LNCaP clone FGC (cell line): ENCODE data around the gene TMCC2.

ENCODE experiments used
- DNase-seq: peaks from one replicate; pipeline ENCODE4 v3.0.0-alpha.2; 2011; ENCODE audit warnings: low read depth
- H3K4me3 ChIP-seq: 2 replicates; pipeline ENCODE4 v1.5.1; 2011; ENCODE audit warnings: mild to moderate bottlenecking, low read depth, low read length, control low read depth
- TF ChIP-seq, protein P1 (sequence below): IDR thresholded peaks from 2 replicates; pipeline ENCODE4 v1.5.1; 2012; ENCODE audit warnings: mild to moderate bottlenecking; ENCODE audit not compliant: control insufficient read depth, insufficient read depth; ENCODE audit errors: extremely low read depth

TMCC2 gene

DNA sequence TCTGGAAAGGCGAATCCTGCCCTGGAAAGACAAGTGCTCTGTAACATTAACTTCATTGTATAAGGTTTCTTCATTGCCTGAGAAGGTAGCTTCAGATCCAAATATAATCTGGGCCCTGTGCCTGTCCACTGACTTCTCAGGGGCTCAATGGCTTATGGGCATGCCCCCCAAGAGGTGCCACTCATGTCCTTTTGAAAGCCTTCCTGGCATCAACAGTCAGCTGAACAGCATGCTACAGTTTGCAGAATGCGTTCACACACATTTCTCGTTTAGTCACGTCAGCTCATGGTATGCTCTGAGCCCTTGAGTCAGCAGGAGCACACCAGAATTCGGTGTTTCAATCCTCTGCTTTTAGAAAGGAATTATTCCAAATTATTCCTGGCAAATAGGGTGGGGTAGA lies 23.8 kb downstream of the TMCC2 start:
- TF ChIP-seq, protein P1, sequence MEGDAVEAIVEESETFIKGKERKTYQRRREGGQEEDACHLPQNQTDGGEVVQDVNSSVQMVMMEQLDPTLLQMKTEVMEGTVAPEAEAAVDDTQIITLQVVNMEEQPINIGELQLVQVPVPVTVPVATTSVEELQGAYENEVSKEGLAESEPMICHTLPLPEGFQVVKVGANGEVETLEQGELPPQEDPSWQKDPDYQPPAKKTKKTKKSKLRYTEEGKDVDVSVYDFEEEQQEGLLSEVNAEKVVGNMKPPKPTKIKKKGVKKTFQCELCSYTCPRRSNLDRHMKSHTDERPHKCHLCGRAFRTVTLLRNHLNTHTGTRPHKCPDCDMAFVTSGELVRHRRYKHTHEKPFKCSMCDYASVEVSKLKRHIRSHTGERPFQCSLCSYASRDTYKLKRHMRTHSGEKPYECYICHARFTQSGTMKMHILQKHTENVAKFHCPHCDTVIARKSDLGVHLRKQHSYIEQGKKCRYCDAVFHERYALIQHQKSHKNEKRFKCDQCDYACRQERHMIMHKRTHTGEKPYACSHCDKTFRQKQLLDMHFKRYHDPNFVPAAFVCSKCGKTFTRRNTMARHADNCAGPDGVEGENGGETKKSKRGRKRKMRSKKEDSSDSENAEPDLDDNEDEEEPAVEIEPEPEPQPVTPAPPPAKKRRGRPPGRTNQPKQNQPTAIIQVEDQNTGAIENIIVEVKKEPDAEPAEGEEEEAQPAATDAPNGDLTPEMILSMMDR = no peak
- H3K4me3 ChIP-seq = no peak overlapping the region

DNA sequence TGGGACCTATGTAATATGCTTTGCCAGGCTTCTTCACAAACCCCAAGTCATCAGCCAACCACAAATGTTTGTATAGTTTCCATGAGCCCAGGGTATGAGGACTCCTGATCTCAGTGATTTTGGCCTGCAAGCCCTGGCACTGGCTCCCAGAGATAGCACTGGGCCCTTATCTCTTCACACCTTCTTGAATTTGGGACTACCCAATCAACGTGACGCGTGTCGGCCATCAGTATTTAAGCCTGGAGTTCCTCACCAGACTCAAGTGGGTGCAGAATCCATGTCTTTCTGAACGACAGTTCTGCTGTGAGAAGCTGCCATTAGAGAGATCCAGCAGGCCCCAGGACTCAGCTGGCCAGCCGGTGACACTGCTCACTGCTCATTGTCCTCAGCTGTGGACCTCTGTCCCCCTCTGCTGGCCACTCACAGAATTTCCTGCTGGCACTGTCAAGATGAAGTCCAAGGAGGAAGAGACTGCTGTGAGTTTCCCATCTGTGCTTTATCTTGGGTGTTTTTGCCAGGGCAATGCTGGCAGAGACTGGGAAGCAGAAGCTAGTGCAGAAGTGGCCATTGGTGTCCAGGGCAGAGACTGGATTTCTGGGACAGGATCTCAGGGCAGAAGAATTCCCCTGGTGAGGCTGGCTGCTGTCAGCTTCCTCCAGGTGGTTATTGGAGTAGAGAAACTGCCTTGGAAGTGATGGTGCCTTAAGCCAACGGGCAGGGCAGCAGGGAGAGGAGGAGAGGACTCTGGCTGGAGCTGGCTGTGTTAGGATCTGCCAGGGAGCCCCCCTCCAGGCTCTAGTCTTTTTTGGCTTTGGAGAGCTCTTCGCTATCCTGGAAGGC lies 28.4 kb downstream of the TMCC2 start:
- peak; percentile 75 for DNase-seq
- TF ChIP-seq, protein P1 = peak; percentile 96
- H3K4me3 ChIP-seq = no peak overlapping the region

More for the DNA sequence above, 23.8 kb downstream of the TMCC2 start:
- no peak for DNase-seq

DNA sequence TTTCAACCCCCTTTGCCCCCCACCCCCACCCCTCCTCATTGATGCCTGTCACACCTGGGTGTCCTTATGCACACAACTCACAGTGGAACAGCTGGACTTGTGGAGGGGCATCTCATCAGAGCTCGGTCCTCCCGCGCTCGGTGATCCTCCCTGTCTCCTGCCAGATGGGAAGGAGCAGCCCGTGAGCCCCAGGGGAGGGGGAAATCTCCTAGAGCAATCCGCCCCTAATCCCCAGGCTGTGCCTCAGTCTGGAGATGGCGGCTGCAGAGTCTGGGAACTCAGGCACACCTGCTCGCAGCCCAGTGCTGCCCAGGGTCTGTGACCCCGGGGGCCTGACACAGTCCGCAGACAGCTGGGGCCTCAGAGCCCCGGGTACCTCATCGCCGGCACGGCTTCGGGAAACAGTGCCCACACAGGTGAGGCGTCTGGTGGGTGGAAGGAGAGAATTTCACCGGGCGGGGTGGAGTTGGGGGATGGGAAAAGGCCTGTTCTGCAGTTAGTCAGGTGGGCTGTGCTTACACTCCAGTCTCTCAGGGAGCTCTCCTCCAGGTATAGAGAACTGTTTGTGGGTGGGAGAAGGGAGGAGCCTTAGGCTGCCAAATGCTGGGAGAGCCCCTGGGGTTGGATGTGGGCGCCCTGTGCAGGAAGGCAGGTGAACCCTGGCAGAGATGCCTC lies 29.3 kb downstream of the TMCC2 start:
- no peak overlapping the region for H3K4me3 ChIP-seq
- TF ChIP-seq, protein P1 = no peak

DNA sequence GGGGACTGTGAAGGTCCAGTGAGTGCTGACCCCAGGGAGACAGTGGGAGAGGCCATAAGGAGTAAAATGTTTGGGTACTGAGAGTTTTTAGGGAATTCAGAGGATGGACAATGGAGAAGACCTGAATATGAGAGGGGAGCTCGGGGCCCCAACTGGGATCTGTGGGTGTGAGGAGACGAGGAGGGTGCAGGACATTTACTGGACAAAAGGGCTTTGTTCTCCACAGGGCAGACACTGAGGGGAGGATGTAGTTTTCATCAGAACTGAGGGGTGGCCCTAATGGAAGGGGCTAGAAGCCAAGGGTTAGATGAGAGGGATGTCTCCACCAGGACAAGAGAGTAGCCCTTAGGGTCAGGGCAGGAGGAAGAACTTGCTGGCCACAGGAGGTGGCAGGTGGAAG lies 30.0 kb downstream of the TMCC2 start:
- no peak for DNase-seq
- no peak overlapping the region for H3K4me3 ChIP-seq
- TF ChIP-seq, protein P1 = no peak

More for the DNA sequence above, 29.3 kb downstream of the TMCC2 start:
- no peak for DNase-seq

DNA sequence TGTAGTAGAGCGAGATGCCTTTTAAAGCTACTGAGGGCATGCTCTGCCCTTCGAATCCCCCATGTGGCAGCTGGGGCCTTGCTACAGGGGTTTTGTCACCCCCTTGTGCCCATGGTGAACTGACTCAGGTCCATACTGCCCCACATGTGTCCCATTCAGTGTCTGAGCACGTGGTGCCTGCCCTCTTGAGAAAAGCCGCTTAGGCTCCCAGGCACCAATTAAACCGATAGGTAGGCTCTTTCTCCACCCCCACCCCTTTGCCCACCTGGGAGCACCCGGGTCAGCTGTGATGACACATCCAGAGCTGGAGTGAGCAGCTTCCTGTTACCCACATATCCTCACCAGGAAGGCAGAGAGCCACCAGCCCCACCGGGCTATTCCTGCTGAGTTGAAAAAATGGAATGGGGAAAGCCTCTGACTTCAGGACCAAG lies 30.5 kb downstream of the TMCC2 start:
- no peak overlapping the region for H3K4me3 ChIP-seq
- no peak for DNase-seq
- TF ChIP-seq, protein P1 = no peak

DNA sequence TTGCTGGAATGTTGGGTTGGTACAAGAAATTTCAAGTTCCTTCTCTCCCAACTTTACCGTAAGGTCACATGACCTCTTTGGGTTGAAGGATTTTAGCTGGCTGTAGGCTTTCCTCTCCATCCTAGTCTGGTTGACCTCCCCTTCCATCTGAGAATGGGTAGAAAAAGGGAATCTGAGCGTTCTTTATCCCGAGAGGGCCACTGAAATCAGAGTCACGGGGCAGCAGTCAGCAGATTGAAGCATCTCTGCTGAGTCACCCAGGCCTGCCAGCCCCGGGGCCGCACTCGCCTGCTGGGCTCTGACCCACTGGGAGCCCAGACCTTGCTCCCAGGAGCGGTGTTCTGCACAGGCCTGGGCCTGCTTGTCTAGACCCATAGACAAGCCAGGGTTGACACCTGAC lies 31.0 kb downstream of the TMCC2 start:
- TF ChIP-seq, protein P1 = no peak
- H3K4me3 ChIP-seq = no peak overlapping the region
- DNase-seq = no peak

DNA sequence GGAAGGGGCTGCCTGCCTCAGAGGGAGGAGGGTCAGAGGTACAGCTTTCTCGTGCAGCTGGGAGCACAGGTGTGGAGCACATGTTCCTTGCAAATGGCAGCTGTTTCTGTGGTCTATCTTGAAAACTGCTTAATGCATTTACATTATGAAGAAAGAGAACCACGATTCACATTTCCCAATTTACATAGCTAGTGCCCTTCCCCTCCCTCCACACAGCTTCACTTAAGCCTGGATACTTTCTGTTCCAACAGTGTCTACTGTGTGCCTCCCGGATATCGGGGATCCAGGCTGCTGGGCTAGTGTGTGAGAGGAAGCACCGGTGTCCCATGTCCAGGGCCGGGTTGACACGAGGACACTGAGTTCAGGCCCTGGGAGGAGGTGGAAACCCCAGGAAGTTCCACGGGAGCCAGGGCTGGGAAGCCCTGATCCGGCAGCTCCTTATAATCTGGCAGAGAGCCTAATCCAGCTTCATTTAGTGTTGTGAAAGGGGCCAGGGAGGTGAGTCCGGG lies 31.6 kb downstream of the TMCC2 start:
- H3K4me3 ChIP-seq = no peak overlapping the region
- DNase-seq = no peak
- TF ChIP-seq, protein P1 = no peak
